H1 (cell line): ENCODE results near the gene KLKB1. TPM values are rescaled to one million over a fixed set of nuclear protein-coding genes. Genes with fewer than 3 reads are reported as not detected.

Experiments used
- CTCF ChIA-PET: fragments of 300-600 bp; sonication (Branson Sonifier 250); formaldehyde crosslinking; loops from one replicate; lab custom pipeline; 2021; ENCODE audit not compliant: partially characterized antibody; lab: Charles Lee
- POLR2A ChIA-PET: fragments of 300-600 bp; sonication (Branson Sonifier 250); formaldehyde crosslinking; loops from one replicate; lab custom pipeline; 2021; ENCODE audit warnings: inconsistent platforms; ENCODE audit not compliant: partially characterized antibody; lab: Charles Lee
- DNase-seq, 2 experiments: peaks; one replicate each; pipeline versions ENCODE4 v3.0.0 to v3.0.0-alpha.2; 2010 to 2022; ENCODE audit warnings: low spot score in 2 of 2, low read depth in 1 of 2, mixed read lengths in 1 of 2
- FAIRE-seq: peaks from 2 replicates; lab custom pipeline; 2011; peaks lifted over from hg19 to GRCh38; lab: Jason Lieb, UNC
- H2AFZ ChIP-seq: 2 replicates; pipeline ENCODE4 v1.8.1; 2012; ENCODE audit warnings: low read length, inconsistent platforms
- H2AK5ac ChIP-seq: 2 replicates; pipeline ENCODE4 v1.6.1; 2013; ENCODE audit warnings: low read depth, low read length
- H2BK120ac ChIP-seq: replicated peaks from 2 replicates; pipeline ENCODE3; 2013; ENCODE audit warnings: low read depth, low read length, inconsistent platforms
- H2BK12ac ChIP-seq: 2 replicates; pipeline ENCODE4 v1.6.1; 2013; ENCODE audit warnings: low read depth, low read length
- H2BK15ac ChIP-seq: 2 replicates; pipeline ENCODE4 v1.6.1; 2013; ENCODE audit warnings: low read length
- H2BK20ac ChIP-seq: 2 replicates; pipeline ENCODE4 v1.6.1; 2013; ENCODE audit warnings: low read length
- H2BK5ac ChIP-seq: 2 replicates; pipeline ENCODE4 v1.6.1; 2013; ENCODE audit warnings: low read depth, low read length
- H3K14ac ChIP-seq: 2 replicates; pipeline ENCODE4 v1.6.1; 2013; ENCODE audit warnings: inconsistent platforms; ENCODE audit not compliant: insufficient read length
- H3K18ac ChIP-seq: 2 replicates; pipeline ENCODE4 v1.6.1; 2013; ENCODE audit warnings: low read length; ENCODE audit errors: extremely low read depth
- H3K23ac ChIP-seq: 2 replicates; pipeline ENCODE4 v1.6.1; 2013; ENCODE audit warnings: inconsistent platforms; ENCODE audit not compliant: insufficient read length
- H3K23me2 ChIP-seq: 2 replicates; pipeline ENCODE4 v1.6.1; 2013; ENCODE audit warnings: low read depth, low read length
- H3K27ac ChIP-seq: 2 replicates; pipeline ENCODE4 v1.6.1; 2011; ENCODE audit warnings: low read depth, low read length, inconsistent platforms
- H3K27me3 ChIP-seq, 4 experiments: replicated peaks in 1 of 4; 1 replicate in 1 of 4; 2 replicates in 3 of 4; pipeline versions ENCODE4 v1.6.1 to v1.8.1; 2011 to 2013; ENCODE audit warnings: low read length in 3 of 4, mild to moderate bottlenecking in 3 of 4, inconsistent platforms in 2 of 4, mixed read lengths in 2 of 4, moderate library complexity in 1 of 4; ENCODE audit not compliant: control insufficient read depth in 3 of 4, insufficient read depth in 3 of 4; ENCODE audit errors: extremely low read depth in 1 of 4
- H3K36me3 ChIP-seq, 4 experiments: 2 replicates each; pipeline versions ENCODE4 v1.6.1 to v1.8.1; 2011 to 2013; ENCODE audit warnings: mild to moderate bottlenecking in 4 of 4, low read length in 3 of 4, moderate library complexity in 2 of 4, control low read depth in 1 of 4, inconsistent platforms in 1 of 4; ENCODE audit not compliant: insufficient read depth in 4 of 4, control insufficient read depth in 2 of 4
- H3K4ac ChIP-seq: replicated peaks from 2 replicates; pipeline ENCODE3; 2013; ENCODE audit warnings: low read length, low read depth, mixed read lengths, inconsistent platforms; ENCODE audit not compliant: insufficient read length
- H3K4me1 ChIP-seq, 4 experiments: replicated peaks in 1 of 4; 1 replicate in 1 of 4; 2 replicates in 3 of 4; pipeline versions ENCODE4 v1.6.1 to v1.8.1; 2011 to 2013; ENCODE audit warnings: low read length in 3 of 4, inconsistent platforms in 2 of 4, mixed read lengths in 1 of 4; ENCODE audit not compliant: insufficient read depth in 4 of 4, control insufficient read depth in 3 of 4
- H3K4me2 ChIP-seq, 2 experiments: 2 replicates each; pipeline versions ENCODE4 v1.6.1 to v1.8.1; 2011 to 2013; ENCODE audit warnings: low read depth in 2 of 2, low read length in 2 of 2, control low read depth in 1 of 2, inconsistent platforms in 1 of 2, mild to moderate bottlenecking in 1 of 2; ENCODE audit not compliant: insufficient read depth in 1 of 2
- H3K4me3 ChIP-seq, 4 experiments: fragments of 200-600, 300-600 bp in 1 of 4; sonication (generic), shearing (Covaris generic), sonication (Bioruptor Twin) in 1 of 4; 2 replicates each; pipeline versions ENCODE4 v1.5.1 to v1.8.1; 2011 to 2016; ENCODE audit warnings: low read length in 4 of 4, low read depth in 3 of 4, control low read depth in 2 of 4, inconsistent platforms in 2 of 4, mild to moderate bottlenecking in 2 of 4, mixed read lengths in 1 of 4, moderate library complexity in 1 of 4; ENCODE audit not compliant: insufficient read depth in 2 of 4; ENCODE audit errors: extremely low read depth in 1 of 4
- H3K56ac ChIP-seq: replicated peaks from 2 replicates; pipeline ENCODE3; 2013; ENCODE audit warnings: low read depth, mild to moderate bottlenecking, mixed read lengths, low read length, inconsistent platforms; ENCODE audit not compliant: insufficient read length
- H3K79me1 ChIP-seq: 2 replicates; pipeline ENCODE4 v1.6.1; 2013; ENCODE audit warnings: low read depth, low read length, control low read depth
- H3K79me2 ChIP-seq, 2 experiments: 2 replicates each; pipeline versions ENCODE4 v1.6.1 to v1.8.1; 2012 to 2013; ENCODE audit warnings: low read length in 2 of 2, mild to moderate bottlenecking in 2 of 2, inconsistent platforms in 1 of 2; ENCODE audit not compliant: insufficient read depth in 2 of 2, control insufficient read depth in 1 of 2
- H3K9ac ChIP-seq, 4 experiments: replicated peaks in 1 of 4; 1 replicate in 1 of 4; 2 replicates in 3 of 4; pipeline versions ENCODE4 v1.6.1 to v1.8.1; 2011 to 2013; ENCODE audit warnings: low read depth in 3 of 4, low read length in 3 of 4, control low read depth in 2 of 4, mild to moderate bottlenecking in 2 of 4, moderate library complexity in 2 of 4, inconsistent platforms in 1 of 4; ENCODE audit errors: extremely low read depth in 1 of 4
- H3K9me3 ChIP-seq, 2 experiments: 2 replicates each; pipeline versions ENCODE4 v1.6.1 to v1.8.1; 2012 to 2013; ENCODE audit warnings: mild to moderate bottlenecking in 2 of 2, moderate library complexity in 2 of 2, control low read depth in 1 of 2, inconsistent platforms in 1 of 2, low read depth in 1 of 2, low read length in 1 of 2, mixed read lengths in 1 of 2; ENCODE audit not compliant: insufficient read depth in 2 of 2
- H4K20me1 ChIP-seq, 2 experiments: replicated peaks in 1 of 2; 2 replicates each; pipeline versions ENCODE3 to v1.8.1; 2011 to 2013; ENCODE audit warnings: inconsistent platforms in 2 of 2, low read length in 2 of 2, mild to moderate bottlenecking in 1 of 2; ENCODE audit not compliant: insufficient read depth in 2 of 2, control insufficient read depth in 1 of 2
- H4K5ac ChIP-seq: 2 replicates; pipeline ENCODE4 v1.6.1; 2013; ENCODE audit warnings: low read length, low read depth, mixed read lengths, inconsistent platforms; ENCODE audit not compliant: insufficient read length
- H4K8ac ChIP-seq: 2 replicates; pipeline ENCODE4 v1.8.0; 2013; ENCODE audit warnings: mild to moderate bottlenecking, moderate library complexity, low read length, inconsistent platforms; ENCODE audit not compliant: insufficient read depth; ENCODE audit errors: extremely low read depth
- H4K91ac ChIP-seq: replicated peaks from 2 replicates; pipeline ENCODE3; 2013; ENCODE audit warnings: low read length, mixed read lengths, inconsistent platforms; ENCODE audit not compliant: insufficient read length
- EGR1 ChIP-seq: IDR thresholded peaks from 2 replicates; pipeline ENCODE4 v1.6.1; 2011; ENCODE audit warnings: low read depth, low read length, borderline replicate concordance
- GTF2F1 ChIP-seq: IDR thresholded peaks from 2 replicates; pipeline ENCODE4 v1.6.1; 2012; ENCODE audit warnings: low read depth, low read length, improper control_type of control experiment, borderline replicate concordance
- HDAC6 ChIP-seq: IDR thresholded peaks from one replicate; pipeline ENCODE4 v1.7.1; 2012; ENCODE audit warnings: low read depth, mild to moderate bottlenecking, inconsistent platforms, low read length, moderate library complexity
- NANOG ChIP-seq: IDR thresholded peaks from 2 replicates; pipeline ENCODE4 v1.6.1; 2011; ENCODE audit warnings: low read length, low read depth, mild to moderate bottlenecking, inconsistent platforms; ENCODE audit not compliant: insufficient read depth, poor library complexity, severe bottlenecking
- RBBP5 ChIP-seq: IDR thresholded peaks from 2 replicates; pipeline ENCODE4 v1.7.1; 2012; ENCODE audit warnings: low read depth, mild to moderate bottlenecking, inconsistent platforms, low read length, moderate library complexity, borderline replicate concordance
- RXRA ChIP-seq: IDR thresholded peaks from 2 replicates; pipeline ENCODE4 v1.6.1; 2011; ENCODE audit warnings: low read depth, mild to moderate bottlenecking, low read length, moderate library complexity; ENCODE audit not compliant: insufficient read depth
- SIX5 ChIP-seq: IDR thresholded peaks from 2 replicates; pipeline ENCODE4 v1.6.1; 2011; ENCODE audit warnings: mild to moderate bottlenecking, low read depth, low read length
- SP1 ChIP-seq: IDR thresholded peaks from 2 replicates; pipeline ENCODE4 v1.6.1; 2011; ENCODE audit warnings: low read depth, low read length
- WGBS, 2 experiments: shearing (Covaris generic) in 1 of 2; methylation state at CpG; one replicate each; pipeline versions ENCODE4 v1.1.6 to v1.1.7; 2013 to 2015; ENCODE audit warnings: low lambda C conversion rate in 2 of 2, mixed read lengths in 2 of 2, inconsistent platforms in 1 of 2, low coverage in 1 of 2, missing lambda C conversion rate in 1 of 2; ENCODE audit not compliant: insufficient replicate concordance in 2 of 2, insufficient coverage in 1 of 2, insufficient read length in 1 of 2; ENCODE audit errors: extremely low coverage in 1 of 2, missing lambda C conversion rate in 1 of 2; 5-methylcytosine and 5-hydroxymethylcytosine counted together
- polyA plus RNA-seq, 7 experiments: library from polyadenylated mRNA; depleted of rRNA in 3 of 7; stranded (reverse) in 5 of 7; unstranded in 2 of 7; fragments of >200 nt in 5 of 7; fragments of 200-250 nt in 2 of 7; gene quantifications; 1 replicate in 5 of 7; 2 replicates in 1 of 7; 4 replicates in 1 of 7; pipeline versions ENCODE4 v1.2.1 to v1.2.3, GENCODE V29; 2011 to 2013; ENCODE audit warnings: missing spikeins in 2 of 7, mixed read lengths in 2 of 7
- total RNA-seq: library from RNA; stranded (reverse); fragmentation: NEBNext Ultra II Directional; extraction: Animal tissue kit (Norgen Biotek cat#: 25700); gene quantifications from 2 replicates; pipeline ENCODE4 v1.2.1, GENCODE V29; 2021
- TF ChIP-seq, protein P1 (sequence below), 3 experiments: IDR thresholded peaks; 1 replicate in 2 of 3; 2 replicates in 1 of 3; pipeline versions ENCODE4 v1.5.1 to v1.6.1; 2011; ENCODE audit warnings: low read length in 3 of 3, mild to moderate bottlenecking in 3 of 3, inconsistent platforms in 2 of 3, low read depth in 1 of 3, moderate library complexity in 1 of 3; ENCODE audit not compliant: insufficient read depth in 1 of 3; ENCODE audit errors: control extremely low read depth in 1 of 3

Gene KLKB1
- total and polyA plus RNA-seq, 2 of the 8 experiments (the other 6 are each of a cell fraction or from before 2014, with no cell fraction given) = 12.0 to 20.9 TPM

GRCh38 chr4:186201535-186202230 lies 25.6 kb upstream of the KLKB1 start:
- Histone ChIP-seq H3K79me2 (peaks cover 0 to 3% of the 10 kb centered on the region in 2 experiments; a peak in 1 of 4 replicates), H3K14ac (no peak overlapping the region), H3K4me1 (peaks cover 0 to 2% (median 0%) of the 10 kb centered on the region in 4 experiments; a peak in 1 of 7 replicates), H3K4me3 (no peak overlapping the region), H3K18ac (no peak overlapping the region), H2BK15ac (no peak overlapping the region), H3K27ac (no peak overlapping the region), H2BK120ac (no peak overlapping the region), H4K8ac (no peak overlapping the region), H4K5ac (no peak overlapping the region), H2BK12ac (no peak overlapping the region), H3K4me2 (no peak overlapping the region), H3K9me3 (peaks cover 0 to 2% of the 10 kb centered on the region in 2 experiments; a peak in 1 of 4 replicates), H2BK20ac (no peak overlapping the region), H3K23ac (no peak overlapping the region), H3K9ac (no peak overlapping the region), H3K4ac (no peak overlapping the region), H4K91ac (no peak overlapping the region), H3K79me1 (no peaks in the 10 kb centered on the region), H3K56ac (no peak overlapping the region), H3K27me3 (no peaks in the 10 kb centered on the region), H2AK5ac (no peak overlapping the region), H3K36me3 (no peaks in the 10 kb centered on the region), H2BK5ac (no peak overlapping the region), H2AFZ (no peak overlapping the region), H4K20me1 (no peaks in the 10 kb centered on the region), H3K23me2 (no peaks in the 10 kb centered on the region)
- FAIRE-seq (peak; percentile 81), DNase-seq (peak in 1 of 2 experiments; percentile 64)
- ChIA-PET POLR2A (interaction anchor here (1.5 kb wide), 2 partner anchors 10 to 42 kb away, joined by 3 to 7 read pairs; partner anchors contain the start of gene CYP4V2), CTCF (interaction anchor here (0.7 to 1.7 kb wide), 14 partner anchors 9 to 283 kb away, joined by 3 to 13 read pairs (median 3); partner anchors contain the start of genes CYP4V2, F11 and TLR3)
- WGBS, 2 experiments = 50% methylated on average over 9 of the region's 9 CpGs; no CpG with 5 or more reads in 1 of the 2 experiments
- TF ChIP-seq SIX5 (no peak), RBBP5 (no peak), NANOG (peak; percentile 31), RXRA (no peak), GTF2F1 (no peak), SP1 (no peak), HDAC6 (no peak), EGR1 (peak; percentile 38; the same call in 1 of the 2 replicates)
- TF ChIP-seq, protein P1, sequence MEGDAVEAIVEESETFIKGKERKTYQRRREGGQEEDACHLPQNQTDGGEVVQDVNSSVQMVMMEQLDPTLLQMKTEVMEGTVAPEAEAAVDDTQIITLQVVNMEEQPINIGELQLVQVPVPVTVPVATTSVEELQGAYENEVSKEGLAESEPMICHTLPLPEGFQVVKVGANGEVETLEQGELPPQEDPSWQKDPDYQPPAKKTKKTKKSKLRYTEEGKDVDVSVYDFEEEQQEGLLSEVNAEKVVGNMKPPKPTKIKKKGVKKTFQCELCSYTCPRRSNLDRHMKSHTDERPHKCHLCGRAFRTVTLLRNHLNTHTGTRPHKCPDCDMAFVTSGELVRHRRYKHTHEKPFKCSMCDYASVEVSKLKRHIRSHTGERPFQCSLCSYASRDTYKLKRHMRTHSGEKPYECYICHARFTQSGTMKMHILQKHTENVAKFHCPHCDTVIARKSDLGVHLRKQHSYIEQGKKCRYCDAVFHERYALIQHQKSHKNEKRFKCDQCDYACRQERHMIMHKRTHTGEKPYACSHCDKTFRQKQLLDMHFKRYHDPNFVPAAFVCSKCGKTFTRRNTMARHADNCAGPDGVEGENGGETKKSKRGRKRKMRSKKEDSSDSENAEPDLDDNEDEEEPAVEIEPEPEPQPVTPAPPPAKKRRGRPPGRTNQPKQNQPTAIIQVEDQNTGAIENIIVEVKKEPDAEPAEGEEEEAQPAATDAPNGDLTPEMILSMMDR (IDR thresholded peaks at IDR 0.05; ENCODE audit: control extremely low read depth in 1 of 3, insufficient read depth in 1 of 3, low read depth in 1 of 3, low read length in 3 of 3) = peak; percentile 91 to 93 (median 92)
